Tibial artery (tissue), 4 donors: ENCODE data around the gene HEBP1.

Experiments
- DNase-seq, 2 donors: peaks; one replicate each; pipeline ENCODE4 v3.0.0-alpha.2; 2019
- H3K27ac ChIP-seq, 2 donors: fragments of 200-600 bp; sonication (generic) in 1 of 2; 1 replicate in 1 of 2; 2 replicates in 1 of 2; pipeline ENCODE4 v1.5.1; 2018 to 2019; ENCODE audit warnings: mild to moderate bottlenecking in 1 of 2
- H3K27me3 ChIP-seq, 2 donors: fragments of 200-600 bp; sonication (generic) in 1 of 2; one replicate each; pipeline versions ENCODE4 v1.5.1 to v1.6.0; 2016 to 2019
- H3K36me3 ChIP-seq, 3 donors: fragments of 200-600 bp; sonication (generic) in 2 of 3; one replicate each; pipeline ENCODE4 v1.5.1; 2016 to 2019; ENCODE audit warnings: mild to moderate bottlenecking in 2 of 3
- H3K4me1 ChIP-seq, 4 donors: fragments of 200-600 bp; sonication (generic) in 2 of 4; 1 replicate in 3 of 4; 2 replicates in 1 of 4; pipeline ENCODE4 v1.5.1; 2016 to 2019
- H3K4me3 ChIP-seq, 2 donors: fragments of 200-600 bp; sonication (generic) in 1 of 2; 1 replicate in 1 of 2; 2 replicates in 1 of 2; pipeline ENCODE4 v1.5.1; 2018 to 2019; ENCODE audit warnings: mild to moderate bottlenecking in 2 of 2
- H3K9me3 ChIP-seq, 3 donors: fragments of 200-600 bp; sonication (generic) in 1 of 3; one replicate each; pipeline ENCODE4 v1.5.1; 2016 to 2019
- CTCF ChIP-seq, 2 experiments: fragments of 200-600 bp in 1 of 2; fragments of 450-650 bp in 1 of 2; IDR thresholded peaks; one replicate each; pipeline ENCODE4 v1.5.1; 2017 to 2019; ENCODE audit warnings: antibody characterized with exemption in 2 of 2, mild to moderate bottlenecking in 1 of 2, moderate library complexity in 1 of 2
- intact Hi-C: fragments of 100-400 bp; cut with DNase I; formaldehyde crosslinking; loops from one replicate; pipeline ENCODE4 v1.15.0; 2023; ENCODE audit warnings: low total_unique reads

HEBP1 gene

GRCh38 chr12:12943586-12944260 is 56.3 kb downstream of the HEBP1 start:
- peaks cover 0 to 6% (median 0%) of the 10 kb centered on the region in 4 donors for H3K4me1 ChIP-seq
- H3K27ac ChIP-seq = no peak overlapping the region
- H3K36me3 ChIP-seq = no peaks in the 10 kb centered on the region
- no peak for TF ChIP-seq CTCF (IDR thresholded peaks at IDR 0.05)
- H3K9me3 ChIP-seq = no peaks in the 10 kb centered on the region
- intact Hi-C loops = no loop called here
- H3K4me3 ChIP-seq = no peak overlapping the region
- H3K27me3 ChIP-seq = no peaks in the 10 kb centered on the region
- DNase-seq = no peak

- Histone ChIP-seq H3K4me1 (peaks cover 0 to 6% (median 0%) of the 10 kb centered on the region in 4 donors), H3K4me3 (no peak overlapping the region), H3K27me3 (no peaks in the 10 kb centered on the region), H3K9me3 (no peaks in the 10 kb centered on the region), H3K36me3 (no peaks in the 10 kb centered on the region), H3K27ac (no peak overlapping the region)
- intact Hi-C loops = no loop called here
- no peak for DNase-seq
- TF ChIP-seq CTCF (IDR thresholded peaks at IDR 0.05) = no peak
These were observed 58.4 kb downstream of the HEBP1 start for GRCh38 chr12:12941450-12942350.

GRCh38 chr12:12939888-12940287 is 60.2 kb downstream of the HEBP1 start:
- H3K27me3 ChIP-seq = no peaks in the 10 kb centered on the region
- H3K27ac ChIP-seq = no peak overlapping the region
- H3K4me3 ChIP-seq = no peak overlapping the region
- H3K36me3 ChIP-seq = no peaks in the 10 kb centered on the region
- H3K4me1 ChIP-seq = peaks cover 0 to 6% (median 0%) of the 10 kb centered on the region in 4 donors
- no peaks in the 10 kb centered on the region for H3K9me3 ChIP-seq
- TF ChIP-seq CTCF (IDR thresholded peaks at IDR 0.05) = no peak
- no peak for DNase-seq
- intact Hi-C loops = no loop called here

GRCh38 chr12:12938541-12938940 is 61.5 kb downstream of the HEBP1 start:
- Histone ChIP-seq H3K27ac (no peak overlapping the region), H3K36me3 (no peaks in the 10 kb centered on the region), H3K9me3 (no peaks in the 10 kb centered on the region), H3K27me3 (no peaks in the 10 kb centered on the region), H3K4me1 (peaks cover 0 to under 1% (median 0%) of the 10 kb centered on the region in 4 donors), H3K4me3 (no peak overlapping the region)
- DNase-seq = no peak
- intact Hi-C loops = no loop called here
- no peak for TF ChIP-seq CTCF (IDR thresholded peaks at IDR 0.05)

GRCh38 chr12:12936983-12937491 is 63.0 kb downstream of the HEBP1 start:
- H3K27me3 ChIP-seq = no peaks in the 10 kb centered on the region
- no peaks in the 10 kb centered on the region for H3K36me3 ChIP-seq
- intact Hi-C loops = no loop called here
- no peak for DNase-seq
- H3K27ac ChIP-seq = no peak overlapping the region
- TF ChIP-seq CTCF (IDR thresholded peaks at IDR 0.05) = no peak
- H3K4me1 ChIP-seq = no peaks in the 10 kb centered on the region
- H3K4me3 ChIP-seq = no peak overlapping the region
- H3K9me3 ChIP-seq = no peaks in the 10 kb centered on the region
